DND-41 (cell line): ENCODE measurements around the gene MICB.

ENCODE experiments used
- CTCF ChIP-seq: IDR thresholded peaks from 2 replicates; pipeline ENCODE4 v1.5.1; 2012; ENCODE audit warnings: borderline replicate concordance, low read length, moderate library complexity, mild to moderate bottlenecking; ENCODE audit not compliant: poor library complexity, severe bottlenecking; ENCODE audit errors: extremely low read depth
- EZH2 ChIP-seq: IDR thresholded peaks from 3 replicates; pipeline ENCODE4 v1.6.1; 2012; ENCODE audit warnings: borderline replicate concordance, low read depth, mild to moderate bottlenecking, moderate library complexity, low read length, inconsistent platforms; ENCODE audit not compliant: severe bottlenecking

DNA sequence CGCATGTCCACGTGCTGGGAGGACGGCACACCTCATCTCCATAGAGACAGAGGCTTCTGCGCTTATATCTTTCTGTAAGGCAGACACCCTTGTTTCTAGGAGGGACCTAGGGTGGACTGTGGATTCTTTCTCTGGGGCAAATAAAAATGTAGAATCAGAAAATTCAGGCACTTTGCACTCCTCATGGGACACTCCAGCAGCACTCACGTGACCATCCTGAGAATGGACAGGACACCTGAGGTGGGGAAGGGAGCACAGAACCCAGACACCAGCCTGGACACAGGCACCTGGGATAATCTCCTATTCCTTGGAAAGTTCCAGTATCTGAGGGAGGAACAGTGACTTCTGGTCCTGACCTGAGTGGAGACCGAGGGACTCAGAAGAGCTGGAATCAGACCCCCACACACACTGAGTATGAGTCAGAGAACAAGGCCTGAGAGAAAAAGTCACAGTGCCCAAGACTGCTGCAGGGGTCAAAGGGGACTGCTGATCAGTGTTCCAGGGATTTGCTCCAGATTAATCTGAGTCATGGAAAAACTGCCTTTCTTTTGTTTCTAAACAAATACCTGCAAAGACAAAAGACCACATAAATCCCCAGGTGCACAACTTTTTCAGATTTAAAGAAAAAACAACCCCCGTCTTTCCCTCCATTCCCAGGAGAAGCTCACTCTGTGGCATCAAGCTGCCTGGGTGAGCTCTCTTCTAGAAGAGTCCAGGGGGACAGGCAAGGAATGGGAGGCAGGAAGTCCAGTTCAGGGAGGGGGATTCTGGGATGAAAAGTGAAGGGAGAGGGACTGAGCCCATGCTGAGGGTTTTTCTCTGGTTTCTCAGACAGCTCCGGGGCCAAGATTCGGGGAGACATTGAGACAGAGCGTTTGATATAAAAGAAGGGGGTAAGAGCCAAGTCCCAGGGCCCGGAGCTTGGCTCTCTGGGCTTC lies 35.6 kb upstream of the MICB start:
- no peak for TF ChIP-seq EZH2
- no peak for TF ChIP-seq CTCF
